ENCODE data around the gene HAUS3.

- TF ChIP-seq CTCF (IDR thresholded peaks at IDR 0.05; ENCODE audit: low read length) (no peak), EZH2phosphoT487 (IDR thresholded peaks at IDR 0.05; ENCODE audit: low read length) (no peak), EZH2 (optimal IDR thresholded peaks at IDR 0.05; ENCODE audit: low read depth, low read length) (no peak)
These were observed 36.0 kb upstream of the HAUS3 start for GRCh38 chr4:2277956-2278355.
